ENCODE measurements around the gene AFAP1. TPM values are rescaled to one million over a fixed set of nuclear protein-coding genes. Genes with fewer than 3 reads are reported as not detected.

The AFAP1 gene
- polyA plus RNA-seq, 1 donor (not counting 4 experiments of a cell fraction or from before 2014, with no cell fraction given): 7.6 TPM

DNA sequence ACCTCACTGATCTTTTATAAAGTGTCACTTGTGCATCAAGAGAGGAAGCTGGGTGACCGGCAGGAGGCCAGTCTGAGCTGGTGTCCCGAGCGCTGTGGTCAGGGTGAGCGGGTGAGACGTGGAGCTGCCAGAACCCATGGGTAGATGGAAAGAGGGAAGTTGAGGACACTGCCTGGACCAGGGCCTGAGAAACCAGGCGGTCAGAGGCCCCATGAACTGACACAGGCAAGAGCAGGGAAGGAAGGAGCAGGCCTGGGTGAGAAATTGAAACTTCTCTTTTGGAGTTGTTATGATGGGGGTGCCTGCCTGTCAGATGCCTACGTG lies 192.6 kb downstream of the AFAP1 start:
- Histone ChIP-seq H3K4me2 (ENCODE audit: control insufficient read depth, extremely low read depth, insufficient read depth, low read depth, low read length) (no peak overlapping the region), H2AFZ (ENCODE audit: control insufficient read depth, low read length) (no peak overlapping the region), H3K79me2 (ENCODE audit: control insufficient read depth, insufficient read depth, low read length) (no peaks in the 10 kb centered on the region), H3K4me3 (ENCODE audit: control insufficient read depth in 2 of 3, extremely low read depth in 1 of 3, insufficient read depth in 2 of 3, low read depth in 1 of 3, low read length in 3 of 3) (no peak overlapping the region), H3K4me1 (ENCODE audit: control insufficient read depth, extremely low read depth, insufficient read depth, low read length) (no peaks in the 10 kb centered on the region), H4K20me1 (ENCODE audit: control insufficient read depth, extremely low read depth, insufficient read depth, low read length) (no peaks in the 10 kb centered on the region), H3K9me1 (ENCODE audit: control insufficient read depth, extremely low read depth, insufficient read depth, low read length) (no peaks in the 10 kb centered on the region), H3K9ac (ENCODE audit: control insufficient read depth, extremely low read depth, insufficient read depth, low read length) (no peak overlapping the region), H3K9me3 (ENCODE audit: control insufficient read depth, low read depth, low read length) (no peaks in the 10 kb centered on the region), H3K27ac (ENCODE audit: control insufficient read depth, insufficient read depth, low read length) (no peak overlapping the region), H3K36me3 (ENCODE audit: control insufficient read depth in 2 of 2, extremely low read depth in 1 of 2, insufficient read depth in 2 of 2, low read length in 2 of 2) (no peaks in the 10 kb centered on the region), H3K27me3 (ENCODE audit: control insufficient read depth, extremely low read depth, insufficient read depth, low read length) (peaks cover 14% of the 10 kb centered on the region)
- dilution Hi-C loops (cut with MboI; ENCODE audit: extremely low pct_ligation_motif_present, low sequenced_read_pairs): no loop called here
- no peak for DNase-seq (ENCODE audit: low read depth, low spot score)
- no peak for FAIRE-seq
- no peak for TF ChIP-seq EZH2 (IDR thresholded peaks at IDR 0.05; ENCODE audit: low read length)
- TF ChIP-seq, protein P1, sequence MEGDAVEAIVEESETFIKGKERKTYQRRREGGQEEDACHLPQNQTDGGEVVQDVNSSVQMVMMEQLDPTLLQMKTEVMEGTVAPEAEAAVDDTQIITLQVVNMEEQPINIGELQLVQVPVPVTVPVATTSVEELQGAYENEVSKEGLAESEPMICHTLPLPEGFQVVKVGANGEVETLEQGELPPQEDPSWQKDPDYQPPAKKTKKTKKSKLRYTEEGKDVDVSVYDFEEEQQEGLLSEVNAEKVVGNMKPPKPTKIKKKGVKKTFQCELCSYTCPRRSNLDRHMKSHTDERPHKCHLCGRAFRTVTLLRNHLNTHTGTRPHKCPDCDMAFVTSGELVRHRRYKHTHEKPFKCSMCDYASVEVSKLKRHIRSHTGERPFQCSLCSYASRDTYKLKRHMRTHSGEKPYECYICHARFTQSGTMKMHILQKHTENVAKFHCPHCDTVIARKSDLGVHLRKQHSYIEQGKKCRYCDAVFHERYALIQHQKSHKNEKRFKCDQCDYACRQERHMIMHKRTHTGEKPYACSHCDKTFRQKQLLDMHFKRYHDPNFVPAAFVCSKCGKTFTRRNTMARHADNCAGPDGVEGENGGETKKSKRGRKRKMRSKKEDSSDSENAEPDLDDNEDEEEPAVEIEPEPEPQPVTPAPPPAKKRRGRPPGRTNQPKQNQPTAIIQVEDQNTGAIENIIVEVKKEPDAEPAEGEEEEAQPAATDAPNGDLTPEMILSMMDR (optimal IDR thresholded peaks at IDR 0.05 in 1 of 3, IDR thresholded peaks at IDR 0.05 in 1 of 3, conservative IDR thresholded peaks at IDR 0.05 in 1 of 3; ENCODE audit: extremely low read depth in 1 of 3, insufficient read depth in 2 of 3, low read length in 3 of 3): no peak

DNA sequence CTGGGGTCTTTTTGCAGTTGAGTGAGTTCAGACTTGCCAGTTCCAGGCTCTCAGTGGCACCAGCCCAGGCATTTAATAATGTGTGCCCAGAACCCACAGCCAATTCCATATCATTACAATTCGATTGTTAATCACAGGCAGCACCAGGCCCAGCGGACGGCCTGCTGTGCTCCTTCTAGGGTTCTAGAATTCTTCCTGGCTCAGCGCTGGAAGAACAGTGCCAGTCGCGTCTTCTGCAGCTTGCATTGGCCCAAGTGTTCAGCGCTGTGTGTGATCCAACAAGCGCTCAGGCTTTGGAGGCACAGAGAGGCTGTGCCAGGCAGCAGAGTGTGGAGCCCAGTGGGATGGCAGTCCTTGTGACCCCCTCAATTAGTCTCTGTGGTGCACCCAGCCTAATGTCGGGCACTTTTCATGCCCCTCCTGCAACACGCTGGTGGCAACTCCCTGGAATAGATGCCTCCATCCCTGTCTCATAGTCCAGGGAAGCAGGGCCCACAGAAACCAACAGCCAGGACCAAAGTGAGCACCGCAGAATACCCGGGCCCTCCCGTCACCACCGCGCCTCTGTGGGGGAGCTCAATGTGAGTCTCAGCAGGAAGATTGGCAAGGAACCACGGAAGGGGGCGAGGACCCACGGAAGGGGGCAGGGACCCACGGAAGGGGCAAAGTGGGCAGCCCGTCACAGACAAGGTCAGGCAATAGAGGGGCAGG lies 193.2 kb downstream of the AFAP1 start:
- TF ChIP-seq EZH2 (IDR thresholded peaks at IDR 0.05; ENCODE audit: low read length): no peak
- TF ChIP-seq, protein P1 (optimal IDR thresholded peaks at IDR 0.05 in 1 of 3, IDR thresholded peaks at IDR 0.05 in 1 of 3, conservative IDR thresholded peaks at IDR 0.05 in 1 of 3; ENCODE audit: extremely low read depth in 1 of 3, insufficient read depth in 2 of 3, low read length in 3 of 3): no peak
- Histone ChIP-seq H3K4me3 (ENCODE audit: control insufficient read depth in 2 of 3, extremely low read depth in 1 of 3, insufficient read depth in 2 of 3, low read depth in 1 of 3, low read length in 3 of 3) (no peak overlapping the region), H3K9me1 (ENCODE audit: control insufficient read depth, extremely low read depth, insufficient read depth, low read length) (no peaks in the 10 kb centered on the region), H3K4me2 (ENCODE audit: control insufficient read depth, extremely low read depth, insufficient read depth, low read depth, low read length) (no peak overlapping the region), H3K36me3 (ENCODE audit: control insufficient read depth in 2 of 2, extremely low read depth in 1 of 2, insufficient read depth in 2 of 2, low read length in 2 of 2) (no peaks in the 10 kb centered on the region), H3K9me3 (ENCODE audit: control insufficient read depth, low read depth, low read length) (no peaks in the 10 kb centered on the region), H3K27ac (ENCODE audit: control insufficient read depth, insufficient read depth, low read length) (no peak overlapping the region), H3K27me3 (ENCODE audit: control insufficient read depth, extremely low read depth, insufficient read depth, low read length) (peaks cover 14% of the 10 kb centered on the region), H2AFZ (ENCODE audit: control insufficient read depth, low read length) (no peak overlapping the region), H4K20me1 (ENCODE audit: control insufficient read depth, extremely low read depth, insufficient read depth, low read length) (no peaks in the 10 kb centered on the region), H3K9ac (ENCODE audit: control insufficient read depth, extremely low read depth, insufficient read depth, low read length) (no peak overlapping the region), H3K79me2 (ENCODE audit: control insufficient read depth, insufficient read depth, low read length) (no peaks in the 10 kb centered on the region), H3K4me1 (ENCODE audit: control insufficient read depth, extremely low read depth, insufficient read depth, low read length) (no peaks in the 10 kb centered on the region)
- no peak for DNase-seq (ENCODE audit: low read depth, low spot score)
- no peak for FAIRE-seq
- dilution Hi-C loops (cut with MboI; ENCODE audit: extremely low pct_ligation_motif_present, low sequenced_read_pairs): no loop called here
